ENCODE data around the gene COL5A1.

Gene COL5A1

GRCh38 chr9:134658378-134658955 lies 16.9 kb downstream of the COL5A1 start:
- no peak for ATAC-seq
- TF ChIP-seq TOX (CRISPR knock-in tag; IDR thresholded peaks at IDR 0.05; ENCODE audit: borderline replicate concordance), result no peak
- no peak for TF ChIP-seq ZFP3 (CRISPR knock-in tag; IDR thresholded peaks at IDR 0.05)
- no peak for TF ChIP-seq ZFP30 (CRISPR knock-in tag; IDR thresholded peaks at IDR 0.05)
- TF ChIP-seq CSDC2 (CRISPR knock-in tag; IDR thresholded peaks at IDR 0.05), result no peak
- TF ChIP-seq CREB5 (CRISPR knock-in tag; IDR thresholded peaks at IDR 0.05; ENCODE audit: low read depth), result no peak
- TF ChIP-seq TSHZ2 (CRISPR knock-in tag; IDR thresholded peaks at IDR 0.05), result no peak
- TF ChIP-seq ISL1 (CRISPR knock-in tag; IDR thresholded peaks at IDR 0.05), result no peak
- no peak for TF ChIP-seq OSR1 (CRISPR knock-in tag; IDR thresholded peaks at IDR 0.05)
- TF ChIP-seq ZNF565 (CRISPR knock-in tag; conservative IDR thresholded peaks at IDR 0.05; ENCODE audit: low read depth), result no peak
- no peak for TF ChIP-seq PATZ1 (CRISPR knock-in tag; IDR thresholded peaks at IDR 0.05; ENCODE audit: borderline replicate concordance)
- TF ChIP-seq RARB (CRISPR knock-in tag; IDR thresholded peaks at IDR 0.05), result no peak
- no peak for TF ChIP-seq SNAI2 (CRISPR knock-in tag; IDR thresholded peaks at IDR 0.05)
- TF ChIP-seq ESRRG (CRISPR knock-in tag; IDR thresholded peaks at IDR 0.05), result no peak
- no peak for TF ChIP-seq BACH2 (CRISPR knock-in tag; IDR thresholded peaks at IDR 0.05; ENCODE audit: borderline replicate concordance)
- no peak for TF ChIP-seq ZC3H10 (CRISPR knock-in tag; IDR thresholded peaks at IDR 0.05)
- no peak for TF ChIP-seq CSRNP3 (CRISPR knock-in tag; IDR thresholded peaks at IDR 0.05)

GRCh38 chr9:134659688-134660131 lies 18.1 kb downstream of the COL5A1 start:
- TF ChIP-seq CSDC2 (CRISPR knock-in tag; IDR thresholded peaks at IDR 0.05) (no peak), GLIS3 (CRISPR knock-in tag; IDR thresholded peaks at IDR 0.05) (no peak), ESRRG (CRISPR knock-in tag; IDR thresholded peaks at IDR 0.05) (no peak), ZFP3 (CRISPR knock-in tag; IDR thresholded peaks at IDR 0.05) (no peak), SNAI2 (CRISPR knock-in tag; IDR thresholded peaks at IDR 0.05) (no peak), TOX (CRISPR knock-in tag; IDR thresholded peaks at IDR 0.05; ENCODE audit: borderline replicate concordance) (no peak), CREB5 (CRISPR knock-in tag; IDR thresholded peaks at IDR 0.05; ENCODE audit: low read depth) (no peak), ISL1 (CRISPR knock-in tag; IDR thresholded peaks at IDR 0.05) (no peak), TSHZ2 (CRISPR knock-in tag; IDR thresholded peaks at IDR 0.05) (no peak), TCF4 (CRISPR knock-in tag; IDR thresholded peaks at IDR 0.05; ENCODE audit: borderline replicate concordance) (no peak), OSR1 (CRISPR knock-in tag; IDR thresholded peaks at IDR 0.05) (no peak), ZNF565 (CRISPR knock-in tag; conservative IDR thresholded peaks at IDR 0.05; ENCODE audit: low read depth) (no peak), ZFP30 (CRISPR knock-in tag; IDR thresholded peaks at IDR 0.05) (no peak)
- no peak for ATAC-seq

All from SK-N-SH treated with all-trans-retinoic acid at 6 μM for 48 hours (cell line).